Motor neuron (in vitro differentiated cells): Measurements from ENCODE around the gene ST6GALNAC6. TPM values are rescaled to one million over a fixed set of nuclear protein-coding genes. Genes with fewer than 3 reads are reported as not detected.
"Not testable (repeated sequence)": the region's sequence is repeated elsewhere in the genome, so short reads cannot be mapped to it uniquely, and the experiment has no call there.

ENCODE experiments used
- ATAC-seq, 8 experiments: fragments of 200-7000 bp; cut with Tn5 transposase; replicated peaks in 6 of 8; 2 replicates each; pipeline ENCODE4 v1.8.0; 2021; ENCODE audit warnings: mild to moderate bottlenecking in 8 of 8, moderate library complexity in 8 of 8
- H3K27ac ChIP-seq, 2 donors: fragments of 250-450 bp; sonication (Bioruptor Pico); 2 replicates each; pipeline ENCODE4 v1.9.0; 2021; ENCODE audit warnings: antibody characterized with exemption in 2 of 2, mild to moderate bottlenecking in 2 of 2, moderate library complexity in 1 of 2
- H3K4me1 ChIP-seq, 2 donors: fragments of 250-450 bp; sonication (Bioruptor Pico); replicated peaks in 1 of 2; 2 replicates each; pipeline ENCODE4 v1.6.1; 2021; ENCODE audit warnings: antibody characterized with exemption in 2 of 2, mild to moderate bottlenecking in 2 of 2, moderate library complexity in 1 of 2
- H3K4me3 ChIP-seq, 5 donors: fragments of 250-450 bp; sonication (Bioruptor Pico); 2 replicates each; pipeline ENCODE4 v1.9.0; 2021; ENCODE audit warnings: antibody characterized with exemption in 5 of 5, mild to moderate bottlenecking in 5 of 5, moderate library complexity in 4 of 5
- WGBS, 10 experiments: fragments of 450-650 bp; shearing (Covaris generic); methylation state at CpG; one replicate each; pipeline ENCODE4 v1.0.0; 2022; 5-methylcytosine and 5-hydroxymethylcytosine counted together
- in situ Hi-C, 9 experiments: fragments of 400-800 bp; cut with MboI; loops; one replicate each; pipeline ENCODE4 v1.15.0; 2021; ENCODE audit warnings: low sequenced_read_pairs in 9 of 9, low pct_unique_long_range_greater_than_20kb in 2 of 9; ENCODE audit not compliant: unreplicated experiment in 9 of 9
- total RNA-seq, 8 experiments: library from RNA; unstranded; fragments of 300-600 nt; gene quantifications; 2 replicates each; pipeline versions ENCODE4 v1.2.3 to v1.2.4, GENCODE V29; 2022

ST6GALNAC6 gene
- total RNA-seq, 8 experiments from 2014 or later: 5.6 to 48.8 (median 17.5) TPM

DNA sequence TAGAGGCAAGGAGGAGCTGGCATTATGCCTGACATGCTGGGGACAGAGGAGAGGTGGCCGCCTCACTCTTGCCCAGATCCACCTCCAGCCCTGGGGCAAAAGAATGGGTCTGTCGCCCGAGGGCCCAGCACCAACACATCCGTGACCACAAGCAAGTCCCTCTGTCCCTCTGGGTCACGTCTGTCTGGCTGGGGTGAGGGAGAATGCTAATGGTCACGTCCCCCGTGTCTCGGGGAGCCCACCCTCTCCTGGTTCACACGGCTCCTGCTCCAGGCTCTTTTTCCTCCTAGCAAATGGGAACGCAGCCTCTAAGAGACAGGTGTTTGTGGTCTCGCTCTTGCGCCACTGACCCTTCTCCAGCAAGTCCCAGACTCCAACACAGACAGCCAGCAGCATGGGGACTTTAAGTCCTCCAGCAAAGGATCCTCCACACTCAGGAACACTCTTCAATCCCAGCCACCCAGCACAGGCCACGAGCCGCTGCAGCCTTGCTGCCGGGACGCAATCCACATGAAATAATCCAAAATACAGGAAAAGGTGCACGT is 49.0 kb downstream of the ST6GALNAC6 start:
- no peak for ATAC-seq
- WGBS, 10 experiments: 85 to 100% (median 91%) methylated on average over 1 to 6 of the region's 17 CpGs; no CpG with 5 or more reads in 3 of the 10 experiments

GRCh38 chr9:127848756-127849504 is 50.5 kb downstream of the ST6GALNAC6 start:
- 86 to 100% (median 94%) methylated on average over 1 to 8 of the region's 10 CpGs; no CpG with 5 or more reads in 2 of the 10 experiments for WGBS, 10 experiments
- in situ Hi-C loops: no loop called here
- no peak overlapping the region for H3K4me3 ChIP-seq
- no peaks in the 10 kb centered on the region for H3K4me1 ChIP-seq
- no peak overlapping the region for H3K27ac ChIP-seq
- no peak for ATAC-seq

More for the DNA sequence above, 49.0 kb downstream of the ST6GALNAC6 start:
- Histone ChIP-seq H3K27ac (no peak overlapping the region), H3K4me1 (peaks cover 0 to 9% of the 10 kb centered on the region in 2 donors), H3K4me3 (no peak overlapping the region)
- in situ Hi-C loops: no loop called here

DNA sequence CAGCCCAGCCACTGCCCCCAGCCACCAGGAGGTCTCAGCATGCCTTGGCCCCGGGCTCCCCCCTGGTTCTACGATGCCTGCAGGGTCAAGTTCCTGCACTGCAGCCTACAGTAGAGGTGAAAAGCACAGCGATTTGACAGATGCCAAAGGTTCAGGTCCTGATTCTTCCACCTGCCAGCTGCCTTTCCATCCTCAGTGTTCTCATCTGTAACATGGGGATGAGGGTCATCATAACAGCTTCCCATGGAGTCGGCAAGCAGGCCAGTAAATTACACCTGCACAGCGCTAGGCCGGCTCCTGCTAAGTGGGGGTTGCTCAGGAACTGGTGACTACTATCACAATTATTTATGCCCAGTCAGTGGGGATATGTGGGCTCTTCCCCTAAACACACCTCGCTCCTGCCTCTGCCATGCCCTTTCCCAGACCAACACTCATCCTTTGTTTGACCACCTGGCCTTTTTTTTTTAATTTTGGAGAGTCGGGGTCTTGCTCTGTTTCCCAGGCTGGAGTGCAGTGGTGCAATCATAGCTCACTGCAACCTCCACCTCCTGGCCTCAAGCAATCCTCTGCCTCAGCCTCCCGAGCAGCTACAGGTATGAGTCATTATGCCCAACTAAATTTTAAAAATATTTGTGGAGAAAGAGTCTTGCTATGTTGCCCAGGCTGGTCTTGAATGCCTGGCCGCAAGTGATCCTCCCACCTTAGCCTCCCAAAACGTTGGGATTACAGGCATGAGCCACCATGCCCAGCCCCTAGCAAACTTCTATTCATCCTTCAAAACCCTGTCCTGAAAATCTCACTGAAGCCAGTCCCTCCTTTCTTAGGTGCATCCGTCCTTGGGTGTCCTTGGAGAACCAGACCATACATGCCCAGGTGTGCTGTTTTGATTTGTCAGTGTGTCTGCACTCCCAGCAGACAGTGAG is 51.3 kb downstream of the ST6GALNAC6 start:
- H3K27ac ChIP-seq: no peak overlapping the region
- no peak for ATAC-seq
- in situ Hi-C loops: no loop called here
- H3K4me1 ChIP-seq: no peaks in the 10 kb centered on the region
- 70 to 100% (median 90%) methylated on average over 1 to 9 of the region's 12 CpGs for WGBS, 10 experiments
- no peak overlapping the region for H3K4me3 ChIP-seq

DNA sequence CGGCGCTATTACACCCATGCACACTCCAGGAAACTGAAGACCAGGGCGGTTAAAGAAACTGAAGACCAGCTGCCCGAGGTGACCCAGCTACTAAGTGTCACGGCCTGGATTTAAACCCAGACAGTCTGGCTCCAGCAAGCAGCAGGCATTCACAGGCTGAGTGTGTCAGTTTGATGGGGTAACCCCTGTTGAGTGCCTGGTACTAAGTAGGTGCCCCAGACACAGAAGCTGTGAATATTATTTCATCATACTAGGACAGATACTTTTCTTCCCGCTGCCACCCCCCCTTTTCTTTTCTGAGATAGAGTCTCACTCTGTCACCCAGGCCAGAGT is 52.3 kb downstream of the ST6GALNAC6 start:
- H3K4me3 ChIP-seq: no peak overlapping the region
- H3K4me1 ChIP-seq: no peaks in the 10 kb centered on the region
- in situ Hi-C loops: no loop called here
- peak in 2 of 8 experiments; percentile 49 to 50 for ATAC-seq
- WGBS, 10 experiments: 44 to 100% (median 80%) methylated on average over 1 to 5 of the region's 6 CpGs; no CpG with 5 or more reads in 5 of the 10 experiments
- no peak overlapping the region for H3K27ac ChIP-seq

GRCh38 chr9:127846443-127847177 is 52.8 kb downstream of the ST6GALNAC6 start:
- peak in 3 of 8 experiments; percentile 8 to 31 (median 19) for ATAC-seq

DNA sequence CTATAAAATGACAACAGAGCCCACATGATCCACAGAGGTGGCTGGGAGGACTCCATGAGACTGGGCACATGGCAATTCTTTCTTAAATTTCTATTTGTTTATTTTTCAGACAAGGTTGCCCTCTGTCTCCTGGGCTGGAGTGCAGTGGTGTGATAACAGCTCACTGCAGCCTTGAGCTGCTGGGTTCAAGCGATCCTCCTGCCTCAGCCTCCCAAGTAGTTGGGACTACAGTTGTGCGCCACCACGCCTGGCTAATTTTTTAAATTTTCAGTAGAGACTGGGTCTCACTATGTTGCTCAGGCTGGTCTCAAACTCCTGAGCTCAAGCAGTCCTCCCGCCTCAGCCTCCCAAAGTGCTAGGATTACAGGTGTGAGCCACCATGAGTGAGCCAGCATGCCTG is 53.8 kb downstream of the ST6GALNAC6 start:
- ATAC-seq, H3K4me1 ChIP-seq, in situ Hi-C loops, H3K4me3 ChIP-seq, H3K27ac ChIP-seq: not testable (repeated sequence)
- WGBS, 10 experiments: 87 to 100% (median 96%) methylated on average over 1 to 4 of the region's 4 CpGs; no CpG with 5 or more reads in 5 of the 10 experiments

More at GRCh38 chr9:127846443-127847177, 52.8 kb downstream of the ST6GALNAC6 start:
- H3K4me3 ChIP-seq: no peak overlapping the region
- 40 to 84% (median 83%) methylated on average over 1 to 6 of the region's 18 CpGs; no CpG with 5 or more reads in 7 of the 10 experiments for WGBS, 10 experiments
- H3K4me1 ChIP-seq: no peaks in the 10 kb centered on the region
- H3K27ac ChIP-seq: no peak overlapping the region
- in situ Hi-C loops: no loop called here

DNA sequence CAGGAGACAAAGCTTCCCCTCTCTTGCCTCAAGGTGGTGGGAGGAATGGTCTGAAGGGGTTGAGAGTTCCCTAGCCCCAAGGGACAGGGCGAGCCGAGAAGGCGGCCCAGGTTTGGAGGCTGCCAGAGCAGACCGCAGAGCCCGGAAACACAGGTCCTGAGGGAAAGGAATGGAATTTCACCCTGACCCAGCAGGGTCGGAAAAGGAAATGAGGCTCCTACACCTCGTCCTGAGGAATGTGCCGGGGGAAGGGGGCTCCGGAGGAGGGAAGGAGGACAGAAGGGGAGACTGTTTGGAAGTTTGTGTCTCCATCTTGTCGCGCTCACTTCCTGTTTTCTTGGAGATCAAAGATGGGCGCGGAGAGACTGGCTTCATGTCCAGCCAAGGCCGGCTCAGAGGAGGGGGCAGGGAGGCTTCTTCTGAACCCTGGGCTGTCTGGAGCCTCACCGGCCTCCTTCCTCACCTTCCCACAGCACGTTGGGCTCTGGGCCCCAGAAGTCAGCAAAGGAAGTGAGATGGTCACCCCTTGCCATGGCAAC is 54.5 kb downstream of the ST6GALNAC6 start:
- Histone ChIP-seq H3K27ac (no peak overlapping the region), H3K4me3 (no peak overlapping the region), H3K4me1 (no peaks in the 10 kb centered on the region)
- no peak for ATAC-seq
- in situ Hi-C loops: no loop called here
- WGBS, 10 experiments: 48 to 100% (median 71%) methylated on average over 1 to 6 of the region's 16 CpGs; no CpG with 5 or more reads in 5 of the 10 experiments

DNA sequence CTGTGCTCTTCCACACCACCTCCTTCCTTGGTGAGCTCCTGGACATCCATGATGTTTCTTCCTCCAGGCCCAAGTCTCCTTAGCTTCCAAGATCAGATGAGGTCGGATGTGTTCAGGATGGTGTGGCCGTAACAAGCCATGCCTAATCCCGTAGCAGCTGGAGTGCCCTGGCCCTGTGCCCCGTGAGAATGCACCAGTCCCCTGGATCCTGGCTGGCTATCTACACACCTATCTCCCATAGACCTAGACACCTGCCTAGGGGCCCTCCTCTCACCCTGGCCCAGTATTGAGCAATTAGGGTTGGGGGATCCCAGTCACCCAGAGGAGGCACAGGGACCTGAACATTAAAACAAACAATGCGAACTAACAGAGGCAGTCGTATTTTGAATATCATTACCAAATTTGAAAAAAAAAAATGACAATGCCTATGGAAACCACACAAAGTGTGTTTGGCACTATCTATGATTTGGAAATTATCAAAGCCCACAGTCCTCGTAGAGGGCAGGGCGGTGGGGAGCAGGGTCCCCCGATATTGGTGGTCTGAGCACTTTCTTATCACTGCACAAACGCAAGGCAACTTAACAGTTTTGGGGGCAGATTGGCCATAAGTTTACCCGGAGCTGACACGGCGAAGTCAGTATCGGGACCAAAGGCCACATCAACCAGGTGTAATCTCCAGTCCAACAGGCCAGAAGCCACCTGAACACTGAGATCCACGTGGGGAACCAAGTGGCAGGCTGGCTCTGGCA is 58.1 kb downstream of the ST6GALNAC6 start:
- WGBS, 10 experiments: 60 to 94% (median 91%) methylated on average over 1 to 13 of the region's 15 CpGs; no CpG with 5 or more reads in 3 of the 10 experiments
- Histone ChIP-seq H3K4me3 (no peak overlapping the region), H3K27ac (no peak overlapping the region), H3K4me1 (peaks cover 5 to 8% of the 10 kb centered on the region in 2 donors)
- no peak for ATAC-seq
- in situ Hi-C loops: no loop called here

- Histone ChIP-seq H3K4me1 (peaks cover 10 to 14% of the 10 kb centered on the region in 2 donors), H3K4me3 (no peak overlapping the region), H3K27ac (no peak overlapping the region)
- in situ Hi-C loops: no loop called here
- WGBS, 10 experiments: 13 to 100% (median 69%) methylated on average over 1 to 9 of the region's 18 CpGs; no CpG with 5 or more reads in 6 of the 10 experiments
- ATAC-seq: peak; percentile 29 to 86 (median 62)
Measured at GRCh38 chr9:127838375-127839078, 60.9 kb downstream of the ST6GALNAC6 start.

DNA sequence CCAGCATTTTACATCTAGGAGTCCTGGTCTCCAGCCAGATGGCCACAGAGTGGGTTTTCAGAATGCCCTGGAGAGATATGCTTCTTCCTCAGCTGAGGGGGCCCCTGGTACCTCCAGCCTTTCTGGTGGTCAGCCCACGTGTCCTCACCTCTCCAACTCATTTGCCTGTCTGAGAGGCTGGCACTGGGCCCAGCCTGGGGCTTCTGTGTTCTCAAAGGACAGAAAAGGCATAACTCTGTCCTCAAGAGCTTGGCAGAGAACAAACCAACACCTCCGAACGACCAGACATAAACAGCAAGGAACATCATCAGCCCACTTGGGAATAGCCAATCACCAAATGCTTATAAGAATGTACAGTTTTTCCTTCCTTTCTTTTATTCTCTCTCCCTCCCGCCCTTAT is 62.1 kb downstream of the ST6GALNAC6 start:
- ATAC-seq: peak in 1 of 8 experiments; percentile 7
- 51 to 100% (median 95%) methylated on average over 1 to 3 of the region's 4 CpGs; no CpG with 5 or more reads in 6 of the 10 experiments for WGBS, 10 experiments
- no peak overlapping the region for H3K27ac ChIP-seq
- in situ Hi-C loops: no loop called here
- peaks cover 10 to 14% of the 10 kb centered on the region in 2 donors for H3K4me1 ChIP-seq
- no peak overlapping the region for H3K4me3 ChIP-seq

- peaks cover 10 to 14% of the 10 kb centered on the region in 2 donors for H3K4me1 ChIP-seq
- H3K4me3 ChIP-seq, H3K27ac ChIP-seq, in situ Hi-C loops, ATAC-seq: not testable (repeated sequence)
- 60 to 95% (median 90%) methylated on average over 2 to 3 of the region's 3 CpGs; no CpG with 5 or more reads in 5 of the 10 experiments for WGBS, 10 experiments
Measured at GRCh38 chr9:127836561-127836960, 62.8 kb downstream of the ST6GALNAC6 start.
